BLaER1 treated with 17β-estradiol and CSF1 and Interleukin-3, amounts not matched to agents 10 nM and 100 nM (cell line): ENCODE data around the gene ELFN1.

ENCODE experiments used
- H3K27ac ChIP-seq, 11 experiments: shearing (Covaris generic); formaldehyde crosslinking; 2 replicates each; pipeline ENCODE4 v1.8.1; 2022
- H3K27me3 ChIP-seq, 11 experiments: shearing (Covaris generic); formaldehyde crosslinking; 2 replicates each; pipeline ENCODE4 v1.8.1; 2022
- H3K36me3 ChIP-seq, 11 experiments: shearing (Covaris generic); formaldehyde crosslinking; 2 replicates each; pipeline ENCODE4 v1.8.1; 2022
- H3K4me1 ChIP-seq, 10 experiments: shearing (Covaris generic); formaldehyde crosslinking; 2 replicates each; pipeline ENCODE4 v1.8.1; 2022
- H3K4me2 ChIP-seq, 11 experiments: shearing (Covaris generic); formaldehyde crosslinking; 2 replicates each; pipeline ENCODE4 v1.8.1; 2022
- H3K4me3 ChIP-seq, 10 experiments: shearing (Covaris generic); formaldehyde crosslinking; 2 replicates each; pipeline ENCODE4 v1.8.1; 2022
- H3K9ac ChIP-seq, 11 experiments: shearing (Covaris generic); formaldehyde crosslinking; 2 replicates each; pipeline ENCODE4 v1.8.1; 2022
- H3K9me3 ChIP-seq, 11 experiments: shearing (Covaris generic); formaldehyde crosslinking; replicated peaks in 1 of 11; 2 replicates each; pipeline ENCODE4 v1.8.1; 2022
- H4K20me1 ChIP-seq, 11 experiments: shearing (Covaris generic); formaldehyde crosslinking; 2 replicates each; pipeline ENCODE4 v1.8.1; 2022
- Cebpa-rat ChIP-seq, 11 experiments: shearing (Covaris generic); IDR thresholded peaks; 2 replicates each; pipeline ENCODE4 v1.8.1; 2022

ELFN1 gene

GRCh38 chr7:1651891-1652290 lies 18.2 kb upstream of the ELFN1 start:
- Histone ChIP-seq H3K27ac (no peak overlapping the region), H3K9me3 (no peaks in the 10 kb centered on the region), H3K4me2 (peak overlapping the region in 5 of 11 experiments; percentile 87 to 99 (median 94); a peak in 6 of 22 replicates), H3K9ac (no peak overlapping the region), H4K20me1 (peaks cover 0 to 40% (median 0%) of the 10 kb centered on the region in 11 experiments; a peak in 5 of 22 replicates), H3K27me3 (peaks cover 0 to 32% (median 0%) of the 10 kb centered on the region in 11 experiments; a peak in 7 of 22 replicates), H3K36me3 (no peaks in the 10 kb centered on the region), H3K4me1 (peaks cover 21 to 90% (median 78%) of the 10 kb centered on the region in 10 experiments), H3K4me3 (no peak overlapping the region)
- no peak for TF ChIP-seq Cebpa-rat (IDR thresholded peaks at IDR 0.05)

- H3K4me3 ChIP-seq, result no peak overlapping the region
- H3K9me3 ChIP-seq, result peaks cover 0 to 4% (median 0%) of the 10 kb centered on the region in 11 experiments; a peak in 1 of 22 replicates
- no peak overlapping the region for H3K27ac ChIP-seq
- H3K4me2 ChIP-seq, result peak overlapping the region in 6 of 11 experiments; percentile 48 to 74 (median 63); a peak in 12 of 22 replicates
- no peak for TF ChIP-seq Cebpa-rat (IDR thresholded peaks at IDR 0.05)
- no peaks in the 10 kb centered on the region for H3K36me3 ChIP-seq
- H3K9ac ChIP-seq, result no peak overlapping the region
- peaks cover 4 to 75% (median 62%) of the 10 kb centered on the region in 10 experiments for H3K4me1 ChIP-seq
- H3K27me3 ChIP-seq, result peaks cover 0 to 16% (median 0%) of the 10 kb centered on the region in 11 experiments; a peak in 7 of 22 replicates
- peaks cover 0 to 24% (median 0%) of the 10 kb centered on the region in 11 experiments; a peak in 3 of 22 replicates for H4K20me1 ChIP-seq
These were observed 16.6 kb upstream of the ELFN1 start for GRCh38 chr7:1653500-1653899.

- peaks cover 0 to 69% (median 55%) of the 10 kb centered on the region in 10 experiments; a peak in 16 of 20 replicates for H3K4me1 ChIP-seq
- H3K27ac ChIP-seq, result no peak overlapping the region
- H3K36me3 ChIP-seq, result no peaks in the 10 kb centered on the region
- peaks cover 0 to 10% (median 0%) of the 10 kb centered on the region in 11 experiments; a peak in 4 of 22 replicates for H3K27me3 ChIP-seq
- H4K20me1 ChIP-seq, result peaks cover 0 to 18% (median 0%) of the 10 kb centered on the region in 11 experiments; a peak in 3 of 22 replicates
- H3K9ac ChIP-seq, result no peak overlapping the region
- no peak for TF ChIP-seq Cebpa-rat (IDR thresholded peaks at IDR 0.05)
- H3K4me2 ChIP-seq, result peak overlapping the region in 7 of 11 experiments; percentile 48 to 74 (median 61); a peak in 14 of 22 replicates
- peaks cover 0 to 4% (median 0%) of the 10 kb centered on the region in 11 experiments; a peak in 1 of 22 replicates for H3K9me3 ChIP-seq
- no peak overlapping the region for H3K4me3 ChIP-seq
These were observed 16.0 kb upstream of the ELFN1 start for GRCh38 chr7:1654111-1654510.

GRCh38 chr7:1654738-1655475 lies 15.2 kb upstream of the ELFN1 start:
- H3K27me3 ChIP-seq, result peaks cover 0 to 4% (median 0%) of the 10 kb centered on the region in 11 experiments; a peak in 1 of 22 replicates
- H3K4me2 ChIP-seq, result peak overlapping the region in 7 of 11 experiments; percentile 3 to 74 (median 61); a peak in 11 of 22 replicates
- no peak overlapping the region for H3K27ac ChIP-seq
- H3K36me3 ChIP-seq, result no peaks in the 10 kb centered on the region
- H3K9me3 ChIP-seq, result peaks cover 0 to 4% (median 0%) of the 10 kb centered on the region in 11 experiments; a peak in 1 of 22 replicates
- peaks cover 0 to 10% (median 0%) of the 10 kb centered on the region in 11 experiments; a peak in 3 of 22 replicates for H4K20me1 ChIP-seq
- TF ChIP-seq Cebpa-rat (IDR thresholded peaks at IDR 0.05), result no peak
- H3K4me3 ChIP-seq, result no peak overlapping the region
- peaks cover 0 to 61% (median 47%) of the 10 kb centered on the region in 10 experiments; a peak in 16 of 20 replicates for H3K4me1 ChIP-seq
- no peak overlapping the region for H3K9ac ChIP-seq

GRCh38 chr7:1659696-1660095 lies 10.4 kb upstream of the ELFN1 start:
- Histone ChIP-seq H3K4me3 (no peak overlapping the region), H3K27me3 (peaks cover 11 to 35% (median 15%) of the 10 kb centered on the region in 11 experiments), H3K4me1 (peaks cover 8 to 57% (median 45%) of the 10 kb centered on the region in 10 experiments), H3K27ac (no peak overlapping the region), H4K20me1 (peaks cover 0 to 25% (median 0%) of the 10 kb centered on the region in 11 experiments; a peak in 6 of 22 replicates), H3K4me2 (no peak overlapping the region), H3K9me3 (peaks cover 0 to 4% (median 0%) of the 10 kb centered on the region in 11 experiments; a peak in 1 of 22 replicates), H3K9ac (no peak overlapping the region), H3K36me3 (no peaks in the 10 kb centered on the region)
- TF ChIP-seq Cebpa-rat (IDR thresholded peaks at IDR 0.05), result no peak

- Histone ChIP-seq H3K4me2 (peak overlapping the region in 5 of 11 experiments; percentile 86 to 98 (median 94); a peak in 9 of 22 replicates), H3K4me3 (no peak overlapping the region), H3K9ac (no peak overlapping the region), H3K36me3 (no peaks in the 10 kb centered on the region), H3K27me3 (peaks cover 20 to 51% (median 27%) of the 10 kb centered on the region in 11 experiments), H3K27ac (no peak overlapping the region), H3K9me3 (peaks cover 0 to 4% (median 0%) of the 10 kb centered on the region in 11 experiments; a peak in 1 of 22 replicates), H4K20me1 (peaks cover 3 to 33% (median 6%) of the 10 kb centered on the region in 11 experiments; a peak in 15 of 22 replicates), H3K4me1 (peaks cover 11 to 47% (median 35%) of the 10 kb centered on the region in 10 experiments)
- no peak for TF ChIP-seq Cebpa-rat (IDR thresholded peaks at IDR 0.05)
These were observed 8.6 kb upstream of the ELFN1 start for GRCh38 chr7:1661461-1661860.

- H3K36me3 ChIP-seq, result no peaks in the 10 kb centered on the region
- no peak overlapping the region for H3K4me3 ChIP-seq
- peaks cover 4 to 39% (median 12%) of the 10 kb centered on the region in 11 experiments; a peak in 15 of 22 replicates for H4K20me1 ChIP-seq
- H3K4me1 ChIP-seq, result peaks cover 16 to 54% (median 40%) of the 10 kb centered on the region in 10 experiments
- H3K4me2 ChIP-seq, result peak overlapping the region in 8 of 11 experiments; percentile 41 to 99 (median 92); a peak in 16 of 22 replicates
- peaks cover 0 to 4% (median 0%) of the 10 kb centered on the region in 11 experiments; a peak in 1 of 22 replicates for H3K9me3 ChIP-seq
- peaks cover 26 to 57% (median 33%) of the 10 kb centered on the region in 11 experiments for H3K27me3 ChIP-seq
- no peak for TF ChIP-seq Cebpa-rat (IDR thresholded peaks at IDR 0.05)
- no peak overlapping the region for H3K27ac ChIP-seq
- no peak overlapping the region for H3K9ac ChIP-seq
These were observed 8.0 kb upstream of the ELFN1 start for GRCh38 chr7:1662101-1662500.

- peaks cover 0 to 4% (median 0%) of the 10 kb centered on the region in 11 experiments; a peak in 1 of 22 replicates for H3K9me3 ChIP-seq
- peaks cover 16 to 53% (median 46%) of the 10 kb centered on the region in 10 experiments for H3K4me1 ChIP-seq
- no peak overlapping the region for H3K9ac ChIP-seq
- H3K27me3 ChIP-seq, result peaks cover 33 to 64% (median 40%) of the 10 kb centered on the region in 11 experiments
- H3K4me2 ChIP-seq, result peak overlapping the region in 8 of 11 experiments; percentile 51 to 99 (median 92); a peak in 15 of 22 replicates
- H3K4me3 ChIP-seq, result no peak overlapping the region
- no peak for TF ChIP-seq Cebpa-rat (IDR thresholded peaks at IDR 0.05)
- H4K20me1 ChIP-seq, result peaks cover 4 to 46% (median 17%) of the 10 kb centered on the region in 11 experiments; a peak in 15 of 22 replicates
- no peaks in the 10 kb centered on the region for H3K36me3 ChIP-seq
- no peak overlapping the region for H3K27ac ChIP-seq
These were observed 7.3 kb upstream of the ELFN1 start for GRCh38 chr7:1662767-1663166.
